Endodermal cell (in vitro differentiated cells): ENCODE results near the gene TMEM183A. TPM values are rescaled to one million over a fixed set of nuclear protein-coding genes. Genes with fewer than 3 reads are reported as not detected.

Experiments used
- DNase-seq: peaks from one replicate; pipeline ENCODE4 v3.0.0-alpha.2; 2017
- H3K27ac ChIP-seq: 2 replicates; pipeline ENCODE4 v1.5.1; 2013; ENCODE audit warnings: mild to moderate bottlenecking, low read depth, low read length, moderate library complexity
- H3K27me3 ChIP-seq: 2 replicates; pipeline ENCODE4 v1.6.1; 2013; ENCODE audit warnings: mild to moderate bottlenecking, low read length, moderate library complexity; ENCODE audit not compliant: insufficient read depth, control insufficient read depth, poor library complexity, severe bottlenecking
- H3K36me3 ChIP-seq: 2 replicates; pipeline ENCODE4 v1.7.0; 2013; ENCODE audit warnings: mild to moderate bottlenecking, low read length, moderate library complexity; ENCODE audit not compliant: control insufficient read depth, insufficient read depth
- H3K4me1 ChIP-seq: one replicate; pipeline ENCODE4 v1.7.0; 2013; ENCODE audit warnings: low read length; ENCODE audit not compliant: control insufficient read depth, insufficient read depth
- H3K4me3 ChIP-seq: 2 replicates; pipeline ENCODE4 v1.5.1; 2013; ENCODE audit warnings: mild to moderate bottlenecking, low read length, moderate library complexity
- H3K9ac ChIP-seq: 2 replicates; pipeline ENCODE4 v1.6.1; 2013; ENCODE audit warnings: mild to moderate bottlenecking, low read length, moderate library complexity; ENCODE audit not compliant: poor library complexity, severe bottlenecking; ENCODE audit errors: extremely low read depth
- H3K9me3 ChIP-seq: 2 replicates; pipeline ENCODE4 v1.6.1; 2013; ENCODE audit warnings: mild to moderate bottlenecking, low read length, moderate library complexity; ENCODE audit not compliant: control insufficient read depth
- H3K27ac Mint-ChIP-seq: 2 replicates; pipeline ENCODE4 v1.8.0; 2020; ENCODE audit warnings: mixed read lengths
- H3K27me3 Mint-ChIP-seq: 2 replicates; pipeline ENCODE4 v1.8.0; 2021; ENCODE audit warnings: mild to moderate bottlenecking, mixed read lengths; ENCODE audit not compliant: insufficient read depth
- H3K36me3 Mint-ChIP-seq: 2 replicates; pipeline ENCODE4 v1.8.0; 2020; ENCODE audit warnings: low read depth, mixed read lengths
- H3K4me1 Mint-ChIP-seq: 2 replicates; pipeline ENCODE4 v1.8.0; 2020; ENCODE audit warnings: mixed read lengths
- H3K4me3 Mint-ChIP-seq: 2 replicates; pipeline ENCODE4 v1.8.0; 2020; ENCODE audit warnings: mild to moderate bottlenecking, moderate library complexity, mixed read lengths
- H3K9me3 Mint-ChIP-seq: 2 replicates; pipeline ENCODE4 v1.8.0; 2020; ENCODE audit warnings: mild to moderate bottlenecking, mixed read lengths
- CTCF ChIP-seq: fragments of 200-600 bp; sonication (generic); conservative IDR thresholded peaks from 2 replicates; pipeline ENCODE4 v1.5.0; 2021; ENCODE audit warnings: antibody characterized with exemption, mild to moderate bottlenecking
- WGBS, 2 experiments: methylation state at CpG; one replicate each; pipeline versions ENCODE4 v1.1.5 to v1.1.7; 2013; ENCODE audit warnings: missing lambda C conversion rate in 2 of 2, mixed read lengths in 1 of 2; ENCODE audit not compliant: insufficient coverage in 1 of 2, insufficient read length in 1 of 2; 5-methylcytosine and 5-hydroxymethylcytosine counted together
- total RNA-seq, 2 donors: library from RNA; stranded (reverse); fragmentation: NEBNext Ultra II Directional in 1 of 2; extraction: Animal tissue kit (Norgen Biotek cat#: 25700) in 1 of 2; gene quantifications; 2 replicates in 1 of 2; 3 replicates in 1 of 2; pipeline ENCODE4 v1.2.1, GENCODE V29; 2021

The TMEM183A gene
- total RNA-seq, 2 donors from 2014 or later: 88.9 to 89.7 TPM

GRCh38 chr1:203048086-203048485 lies 40.9 kb downstream of the TMEM183A start:
- 93 to 97% methylated on average over 11 of the region's 11 CpGs for WGBS, 2 experiments
- H3K27me3 ChIP-seq: no peaks in the 10 kb centered on the region
- no peaks in the 10 kb centered on the region for H3K36me3 ChIP-seq
- Mint-ChIP-seq H3K9me3 (no peaks in the 10 kb centered on the region), H3K27ac (no peak overlapping the region), H3K27me3 (peaks cover 2% of the 10 kb centered on the region), H3K36me3 (no peaks in the 10 kb centered on the region), H3K4me1 (peaks cover 22% of the 10 kb centered on the region), H3K4me3 (no peak overlapping the region)
- H3K9ac ChIP-seq: no peak overlapping the region
- TF ChIP-seq CTCF: peak; percentile 34
- H3K4me3 ChIP-seq: no peak overlapping the region
- H3K9me3 ChIP-seq: no peaks in the 10 kb centered on the region
- no peak for DNase-seq
- H3K27ac ChIP-seq: no peak overlapping the region
- H3K4me1 ChIP-seq: peaks cover 9% of the 10 kb centered on the region

GRCh38 chr1:203048555-203049051 lies 41.4 kb downstream of the TMEM183A start:
- 74 to 78% methylated on average over 12 to 22 of the region's 23 CpGs for WGBS, 2 experiments
- peaks cover 9% of the 10 kb centered on the region for H3K4me1 ChIP-seq
- no peaks in the 10 kb centered on the region for H3K27me3 ChIP-seq
- no peaks in the 10 kb centered on the region for H3K9me3 Mint-ChIP-seq
- H3K4me3 ChIP-seq: no peak overlapping the region
- H3K9me3 ChIP-seq: no peaks in the 10 kb centered on the region
- peaks cover 22% of the 10 kb centered on the region for H3K4me1 Mint-ChIP-seq
- no peak overlapping the region for H3K9ac ChIP-seq
- peaks cover 2% of the 10 kb centered on the region for H3K27me3 Mint-ChIP-seq
- H3K36me3 Mint-ChIP-seq: no peaks in the 10 kb centered on the region
- H3K27ac ChIP-seq: no peak overlapping the region
- DNase-seq: peak; percentile 92
- H3K27ac Mint-ChIP-seq: no peak overlapping the region
- no peak overlapping the region for H3K4me3 Mint-ChIP-seq
- peak; percentile 50 for TF ChIP-seq CTCF
- H3K36me3 ChIP-seq: no peaks in the 10 kb centered on the region

GRCh38 chr1:203049077-203049476 lies 41.9 kb downstream of the TMEM183A start:
- H3K27me3 Mint-ChIP-seq: peaks cover 2% of the 10 kb centered on the region
- DNase-seq: no peak
- Histone ChIP-seq H3K9ac (no peak overlapping the region), H3K27me3 (no peaks in the 10 kb centered on the region), H3K27ac (no peak overlapping the region), H3K4me3 (no peak overlapping the region), H3K4me1 (peaks cover 9% of the 10 kb centered on the region), H3K36me3 (peaks cover under 1% of the 10 kb centered on the region), H3K9me3 (no peaks in the 10 kb centered on the region)
- no peaks in the 10 kb centered on the region for H3K9me3 Mint-ChIP-seq
- H3K4me3 Mint-ChIP-seq: no peak overlapping the region
- no peak for TF ChIP-seq CTCF
- WGBS, 2 experiments: 86 to 100% methylated on average over 1 to 4 of the region's 4 CpGs
- peaks cover 22% of the 10 kb centered on the region for H3K4me1 Mint-ChIP-seq
- no peak overlapping the region for H3K27ac Mint-ChIP-seq
- H3K36me3 Mint-ChIP-seq: no peaks in the 10 kb centered on the region
